ENCODE data around the gene CIAPIN1. TPM values are rescaled to one million over a fixed set of nuclear protein-coding genes. Genes with fewer than 3 reads are reported as not detected.

CIAPIN1 gene
- total and polyA plus RNA-seq, 2 of the 8 experiments (the other 6 are each of a cell fraction or from before 2014, with no cell fraction given), result 76.8 to 83.6 TPM

- H4K8ac ChIP-seq (ENCODE audit: extremely low read depth, insufficient read depth, low read length), result no peak overlapping the region
- ChIA-PET CTCF (ENCODE audit: partially characterized antibody) (interaction anchor here (0.8 to 14.6 kb wide), 7 partner anchors 9 to 163 kb away, joined by 3 to 144 read pairs (median 7); partner anchors contain the start of genes CCDC102A and POLR2C), POLR2A (ENCODE audit: partially characterized antibody) (interaction anchor here (0.7 to 1.8 kb wide), 10 partner anchors 11 to 52 kb away, joined by 3 to 6 read pairs (median 4); no protein-coding TSS in a partner anchor)
- H2AFZ ChIP-seq (ENCODE audit: low read length), result no peak overlapping the region
- peak overlapping the region; percentile 53 for H3K4ac ChIP-seq (replicated peaks; ENCODE audit: insufficient read length, low read depth, low read length)
- DNase-seq (ENCODE audit: low read depth in 1 of 2, low spot score in 2 of 2) (no peak), FAIRE-seq (no peak)
- no peak overlapping the region for H3K27ac ChIP-seq (ENCODE audit: low read depth, low read length)
- H3K36me3 ChIP-seq (ENCODE audit: control insufficient read depth in 2 of 4, insufficient read depth in 4 of 4, low read length in 3 of 4), result no peaks in the 10 kb centered on the region
- H3K14ac ChIP-seq (ENCODE audit: insufficient read length), result no peak overlapping the region
- H3K4me2 ChIP-seq (ENCODE audit: insufficient read depth in 1 of 2, low read depth in 2 of 2, low read length in 2 of 2), result peak overlapping the region; percentile 59 to 89
- no peaks in the 10 kb centered on the region for H4K20me1 ChIP-seq (replicated peaks in 1 of 2; ENCODE audit: control insufficient read depth in 1 of 2, insufficient read depth in 2 of 2, low read length in 2 of 2)
- no peaks in the 10 kb centered on the region for H3K79me1 ChIP-seq (ENCODE audit: low read depth, low read length)
- no peak overlapping the region for H2BK5ac ChIP-seq (ENCODE audit: low read depth, low read length)
- no peak overlapping the region for H4K91ac ChIP-seq (replicated peaks; ENCODE audit: insufficient read length, low read length)
- no peaks in the 10 kb centered on the region for H3K79me2 ChIP-seq (ENCODE audit: control insufficient read depth in 1 of 2, insufficient read depth in 2 of 2, low read length in 2 of 2)
- no peak overlapping the region for H2BK20ac ChIP-seq (ENCODE audit: low read length)
- no peak overlapping the region for H3K23ac ChIP-seq (ENCODE audit: insufficient read length)
- H3K23me2 ChIP-seq (ENCODE audit: low read depth, low read length), result peaks cover 9% of the 10 kb centered on the region; the same call in 1 of the 2 replicates
- H3K9ac ChIP-seq (replicated peaks in 1 of 4; ENCODE audit: extremely low read depth in 1 of 4, low read depth in 3 of 4, low read length in 3 of 4), result no peak overlapping the region
- H2AK5ac ChIP-seq (ENCODE audit: low read depth, low read length), result no peak overlapping the region
- H3K4me1 ChIP-seq (replicated peaks in 1 of 4; ENCODE audit: control insufficient read depth in 3 of 4, insufficient read depth in 4 of 4, low read length in 3 of 4), result peaks cover 0 to 18% (median 10%) of the 10 kb centered on the region in 4 experiments; a peak in 6 of 7 replicates
- H3K56ac ChIP-seq (replicated peaks; ENCODE audit: insufficient read length, low read depth, low read length), result no peak overlapping the region
- H3K27me3 ChIP-seq (replicated peaks in 1 of 4; ENCODE audit: control insufficient read depth in 3 of 4, extremely low read depth in 1 of 4, insufficient read depth in 3 of 4, low read length in 3 of 4), result peaks cover 0 to 12% (median 4%) of the 10 kb centered on the region in 4 experiments; a peak in 4 of 7 replicates
- H3K4me3 ChIP-seq (ENCODE audit: extremely low read depth in 1 of 4, insufficient read depth in 2 of 4, low read depth in 3 of 4, low read length in 4 of 4), result peak overlapping the region; percentile 53 to 79 (median 72)
- no peak for TF ChIP-seq SAP30 (IDR thresholded peaks at IDR 0.05; ENCODE audit: insufficient read depth, insufficient replicate concordance, low read length)
- TF ChIP-seq, protein P1, sequence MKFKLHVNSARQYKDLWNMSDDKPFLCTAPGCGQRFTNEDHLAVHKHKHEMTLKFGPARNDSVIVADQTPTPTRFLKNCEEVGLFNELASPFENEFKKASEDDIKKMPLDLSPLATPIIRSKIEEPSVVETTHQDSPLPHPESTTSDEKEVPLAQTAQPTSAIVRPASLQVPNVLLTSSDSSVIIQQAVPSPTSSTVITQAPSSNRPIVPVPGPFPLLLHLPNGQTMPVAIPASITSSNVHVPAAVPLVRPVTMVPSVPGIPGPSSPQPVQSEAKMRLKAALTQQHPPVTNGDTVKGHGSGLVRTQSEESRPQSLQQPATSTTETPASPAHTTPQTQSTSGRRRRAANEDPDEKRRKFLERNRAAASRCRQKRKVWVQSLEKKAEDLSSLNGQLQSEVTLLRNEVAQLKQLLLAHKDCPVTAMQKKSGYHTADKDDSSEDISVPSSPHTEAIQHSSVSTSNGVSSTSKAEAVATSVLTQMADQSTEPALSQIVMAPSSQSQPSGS (IDR thresholded peaks at IDR 0.05; ENCODE audit: low read length), result no peak
- no peak for TF ChIP-seq TAF1 (IDR thresholded peaks at IDR 0.05; ENCODE audit: low read depth, low read length)
- TF ChIP-seq CHD2 (IDR thresholded peaks at IDR 0.05; ENCODE audit: low read length), result no peak
- TF ChIP-seq TBP (IDR thresholded peaks at IDR 0.05; ENCODE audit: low read depth, low read length), result no peak
- TF ChIP-seq JUND (IDR thresholded peaks at IDR 0.05; ENCODE audit: low read length), result no peak
- H4K5ac ChIP-seq (ENCODE audit: insufficient read length, low read depth, low read length), result no peak overlapping the region
- peak overlapping the region; percentile 43; the same call in 1 of the 2 replicates for H2BK12ac ChIP-seq (ENCODE audit: low read depth, low read length)
- WGBS, 2 experiments (ENCODE audit: extremely low coverage in 1 of 2, insufficient coverage in 1 of 2, insufficient read length in 1 of 2, insufficient replicate concordance in 2 of 2, low coverage in 1 of 2, low lambda C conversion rate in 2 of 2, missing lambda C conversion rate in 1 of 2), result 72% methylated on average over 13 of the region's 14 CpGs; no CpG with 5 or more reads in 1 of the 2 experiments
- H3K18ac ChIP-seq (ENCODE audit: extremely low read depth, low read length), result no peak overlapping the region
- peaks cover 3 to 6% of the 10 kb centered on the region in 2 experiments; a peak in 1 of 4 replicates for H3K9me3 ChIP-seq (ENCODE audit: insufficient read depth in 2 of 2, low read depth in 1 of 2, low read length in 1 of 2)
- no peak overlapping the region for H2BK15ac ChIP-seq (ENCODE audit: low read length)
- H2BK120ac ChIP-seq (replicated peaks; ENCODE audit: low read depth, low read length), result no peak overlapping the region
These were observed 38.1 kb upstream of the CIAPIN1 start for GRCh38 chr16:57485091-57485915.

Data from H1 (cell line).